ENCODE data around the gene MLXIP. TPM values are rescaled to one million over a fixed set of nuclear protein-coding genes. Genes with fewer than 3 reads are reported as not detected.

MLXIP gene
- total RNA-seq, 1 experiment from 2014 or later: 46.3 TPM

GRCh38 chr12:122078141-122079032 is at the start of gene MLXIP (continued):
- TF ChIP-seq ZNF274 (IDR thresholded peaks at IDR 0.05; ENCODE audit: low read depth, low read length) (no peak), TCF7L2 (IDR thresholded peaks at IDR 0.05; ENCODE audit: borderline replicate concordance, extremely low read depth, insufficient read depth, insufficient read length) (peak; percentile 53)

- intact Hi-C loops (cut with micrococcal nuclease): no loop called here
- peaks cover 65% of the 10 kb centered on the region for H3K79me2 ChIP-seq (ENCODE audit: insufficient read depth, low read length)
- no TSS peak for BruUV-seq (replicated peaks)
- H3K9me3 ChIP-seq (ENCODE audit: control insufficient read depth in 1 of 2, insufficient read depth in 1 of 2, low read depth in 1 of 2, low read length in 2 of 2): no peaks in the 10 kb centered on the region
- H3K4me1 ChIP-seq (ENCODE audit: control insufficient read depth in 1 of 2, insufficient read depth in 2 of 2, low read length in 2 of 2): peaks cover 5 to 8% of the 10 kb centered on the region in 2 experiments
- POLR2A ChIA-PET: no interaction called here
- RAD21 ChIA-PET (ENCODE audit: low non-redundant PET in 1 of 2, low total read pairs in 2 of 2, uncharacterized antibody in 2 of 2, unreplicated experiment in 2 of 2): no interaction called here
- H3K27ac ChIP-seq (ENCODE audit: low read depth, low read length): no peak overlapping the region
- no peak for ATAC-seq
- H3K9ac ChIP-seq (ENCODE audit: low read length): no peak overlapping the region
- no peak overlapping the region for H3K4me2 ChIP-seq (ENCODE audit: low read length)
- H3K9me2 ChIP-seq (ENCODE audit: insufficient read depth): no peaks in the 10 kb centered on the region
- no peak for DNase-seq (ENCODE audit: low read depth, low spot score)
- no peak overlapping the region for H2AFZ ChIP-seq (ENCODE audit: low read depth, low read length, poor library complexity, severe bottlenecking)
- no peak for TF ChIP-seq ATF3 (IDR thresholded peaks at IDR 0.05)
- no peak for TF ChIP-seq CEBPB (IDR thresholded peaks at IDR 0.05; ENCODE audit: low read depth)
- no peak for TF ChIP-seq ELF1 (IDR thresholded peaks at IDR 0.05; ENCODE audit: borderline replicate concordance, low read depth)
- no peak for TF ChIP-seq REST (IDR thresholded peaks at IDR 0.05; ENCODE audit: low read depth)
- TF ChIP-seq ZFX (IDR thresholded peaks at IDR 0.05): no peak
- no peaks in the 10 kb centered on the region for H4K20me1 ChIP-seq (ENCODE audit: insufficient read depth)
- H3K36me3 ChIP-seq (ENCODE audit: control insufficient read depth in 1 of 2, insufficient read depth in 2 of 2, low read length in 2 of 2): no peaks in the 10 kb centered on the region
- CTCF ChIA-PET: no interaction called here
- H3K27me3 ChIP-seq (ENCODE audit: insufficient read depth, low read length): no peaks in the 10 kb centered on the region
- no peak overlapping the region for H3K4me3 ChIP-seq (replicated peaks in 1 of 2; ENCODE audit: low read depth in 1 of 2, low read length in 2 of 2)
These were observed 49.5 kb upstream of the MLXIP start for GRCh38 chr12:122028905-122029560.

Data from HCT116 (cell line).